Nephron progenitor cell (in vitro differentiated cells): ENCODE measurements around the gene RELL1.

Experiments
- DNase-seq: peaks from one replicate; pipeline ENCODE4 v3.0.0; 2021
- H3K27ac Mint-ChIP-seq: 2 replicates; pipeline ENCODE4 v1.8.0; 2021; ENCODE audit warnings: mild to moderate bottlenecking, moderate library complexity, mixed read lengths
- H3K27me3 Mint-ChIP-seq: 2 replicates; pipeline ENCODE4 v1.8.0; 2021; ENCODE audit warnings: mild to moderate bottlenecking, low read depth, mixed read lengths; ENCODE audit not compliant: poor library complexity
- H3K36me3 Mint-ChIP-seq: 2 replicates; pipeline ENCODE4 v1.8.0; 2021; ENCODE audit warnings: low read depth, mixed read lengths
- H3K4me1 Mint-ChIP-seq: 2 replicates; pipeline ENCODE4 v1.8.0; 2021; ENCODE audit warnings: mixed read lengths
- H3K4me3 Mint-ChIP-seq: 2 replicates; pipeline ENCODE4 v1.8.0; 2021; ENCODE audit warnings: mild to moderate bottlenecking, moderate library complexity, mixed read lengths
- H3K9me3 Mint-ChIP-seq: 2 replicates; pipeline ENCODE4 v1.8.0; 2021; ENCODE audit warnings: mild to moderate bottlenecking, moderate library complexity, mixed read lengths
- CTCF ChIP-seq: fragments of 200-600 bp; sonication (generic); IDR thresholded peaks from 2 replicates; pipeline ENCODE4 v1.5.0; 2021; ENCODE audit warnings: antibody characterized with exemption

The RELL1 gene

GRCh38 chr4:37562592-37562991, 123.6 kb downstream of the RELL1 start:
- H3K27ac Mint-ChIP-seq, result no peak overlapping the region
- H3K27me3 Mint-ChIP-seq, result peaks cover 4% of the 10 kb centered on the region
- TF ChIP-seq CTCF, result no peak
- H3K4me3 Mint-ChIP-seq, result no peak overlapping the region
- no peaks in the 10 kb centered on the region for H3K36me3 Mint-ChIP-seq
- peaks cover 8% of the 10 kb centered on the region for H3K9me3 Mint-ChIP-seq
- H3K4me1 Mint-ChIP-seq, result no peaks in the 10 kb centered on the region
- DNase-seq, result no peak

- no peak overlapping the region for H3K27ac Mint-ChIP-seq
- no peak for TF ChIP-seq CTCF
- no peak overlapping the region for H3K4me3 Mint-ChIP-seq
- DNase-seq, result no peak
- H3K4me1 Mint-ChIP-seq, result no peaks in the 10 kb centered on the region
- peaks cover 4% of the 10 kb centered on the region for H3K27me3 Mint-ChIP-seq
- H3K9me3 Mint-ChIP-seq, result peaks cover 8% of the 10 kb centered on the region
- H3K36me3 Mint-ChIP-seq, result no peaks in the 10 kb centered on the region
These were observed 124.4 kb downstream of the RELL1 start for GRCh38 chr4:37561803-37562207.

- peaks cover 8% of the 10 kb centered on the region for H3K9me3 Mint-ChIP-seq
- no peak for DNase-seq
- no peaks in the 10 kb centered on the region for H3K36me3 Mint-ChIP-seq
- H3K4me3 Mint-ChIP-seq, result no peak overlapping the region
- H3K27me3 Mint-ChIP-seq, result peaks cover 4% of the 10 kb centered on the region
- no peak for TF ChIP-seq CTCF
- H3K4me1 Mint-ChIP-seq, result no peaks in the 10 kb centered on the region
- no peak overlapping the region for H3K27ac Mint-ChIP-seq
These were observed 124.9 kb downstream of the RELL1 start for GRCh38 chr4:37561196-37561802.
